SU-DHL-6 (cell line): ENCODE measurements around the gene FAM118A.

ENCODE experiments used
- H2AFZ ChIP-seq: fragments of 200-600 bp; sonication (generic); 2 replicates; pipeline ENCODE4 v1.6.1; 2014; ENCODE audit warnings: low read depth, mild to moderate bottlenecking, moderate library complexity, mixed read lengths, antibody characterized with exemption, low read length; ENCODE audit not compliant: severe bottlenecking
- H3F3A ChIP-seq: fragments of 200-600 bp; shearing (Covaris generic); 2 replicates; pipeline ENCODE4 v1.6.0; 2016; ENCODE audit warnings: antibody characterized with exemption, mild to moderate bottlenecking; ENCODE audit not compliant: insufficient read depth
- H3K27ac ChIP-seq: fragments of 200-600 bp; sonication (generic); 2 replicates; pipeline ENCODE4 v1.5.1; 2016; ENCODE audit warnings: low read depth, mild to moderate bottlenecking, low read length, moderate library complexity, mixed read lengths
- H3K27me3 ChIP-seq: fragments of 200-600 bp; sonication (generic), shearing (Covaris generic); 2 replicates; pipeline ENCODE4 v1.6.0; 2014; ENCODE audit warnings: mild to moderate bottlenecking, low read length
- H3K36me3 ChIP-seq: fragments of 200-600 bp; sonication (generic); 2 replicates; pipeline ENCODE4 v1.6.1; 2014; ENCODE audit warnings: mild to moderate bottlenecking, low read length, mixed read lengths
- H3K4me2 ChIP-seq: fragments of 300-600, 200-600 bp; shearing (Covaris generic), sonication (generic); 2 replicates; pipeline ENCODE4 v1.6.0; 2014; ENCODE audit warnings: low read length, low read depth, mild to moderate bottlenecking; ENCODE audit not compliant: poor library complexity, severe bottlenecking
- H3K4me3 ChIP-seq: fragments of 200-600 bp; sonication (generic); 2 replicates; pipeline ENCODE4 v1.5.1; 2014; ENCODE audit warnings: antibody characterized with exemption, low read length, mild to moderate bottlenecking, mixed read lengths; ENCODE audit not compliant: insufficient read depth, poor library complexity, severe bottlenecking
- H3K79me2 ChIP-seq: fragments of 200-600 bp; sonication (generic); 2 replicates; pipeline ENCODE4 v1.6.1; 2014; ENCODE audit warnings: mild to moderate bottlenecking, low read length, moderate library complexity; ENCODE audit not compliant: insufficient read depth
- H3K9ac ChIP-seq: fragments of 200-600 bp; sonication (generic); 2 replicates; pipeline ENCODE4 v1.7.0; 2014; ENCODE audit warnings: mild to moderate bottlenecking, low read length
- H3K9me2 ChIP-seq: fragments of 200-600 bp; sonication (generic); replicated peaks from 2 replicates; pipeline ENCODE4 v1.6.1; 2014; ENCODE audit warnings: low read length; ENCODE audit not compliant: insufficient read depth
- H3K9me3 ChIP-seq: fragments of 200-600 bp; sonication (generic); 2 replicates; pipeline ENCODE4 v1.6.1; 2014; ENCODE audit warnings: low read length, mixed read lengths; ENCODE audit not compliant: insufficient read depth
- H4K20me1 ChIP-seq: fragments of 200-600 bp; sonication (generic); 2 replicates; pipeline ENCODE4 v1.6.1; 2014; ENCODE audit warnings: low read depth, mild to moderate bottlenecking, antibody characterized with exemption, low read length, moderate library complexity, mixed read lengths
- EZH2phosphoT487 ChIP-seq: fragments of 200-600 bp; sonication (generic), shearing (Covaris generic); conservative IDR thresholded peaks from 2 replicates; pipeline ENCODE4 v1.6.1; 2018; ENCODE audit warnings: mild to moderate bottlenecking, antibody characterized with exemption, low read length, moderate library complexity, mixed read lengths
- TF ChIP-seq, protein P1 (sequence below): fragments of 200-600 bp; sonication (generic); IDR thresholded peaks from one replicate; pipeline ENCODE4 v1.5.1; 2017; ENCODE audit warnings: antibody characterized with exemption, mild to moderate bottlenecking, low read length, moderate library complexity; ENCODE audit not compliant: insufficient read depth, poor library complexity, severe bottlenecking

Gene FAM118A

GRCh38 chr22:45265535-45265934 is 44.2 kb upstream of the FAM118A start:
- Histone ChIP-seq H3K4me2 (no peak overlapping the region), H3K27me3 (no peaks in the 10 kb centered on the region), H3K79me2 (no peaks in the 10 kb centered on the region)

GRCh38 chr22:45268167-45268957 is 41.4 kb upstream of the FAM118A start:
- Histone ChIP-seq H3K36me3 (no peaks in the 10 kb centered on the region), H3K4me2 (peak overlapping the region; percentile 32), H3K4me3 (no peak overlapping the region), H2AFZ (no peak overlapping the region), H3K9me3 (no peaks in the 10 kb centered on the region), H3K27ac (no peak overlapping the region), H3K27me3 (no peaks in the 10 kb centered on the region), H3K79me2 (no peaks in the 10 kb centered on the region), H4K20me1 (no peaks in the 10 kb centered on the region), H3F3A (no peaks in the 10 kb centered on the region), H3K9me2 (no peaks in the 10 kb centered on the region), H3K9ac (no peak overlapping the region)
- TF ChIP-seq EZH2phosphoT487, result no peak
- TF ChIP-seq, protein P1, sequence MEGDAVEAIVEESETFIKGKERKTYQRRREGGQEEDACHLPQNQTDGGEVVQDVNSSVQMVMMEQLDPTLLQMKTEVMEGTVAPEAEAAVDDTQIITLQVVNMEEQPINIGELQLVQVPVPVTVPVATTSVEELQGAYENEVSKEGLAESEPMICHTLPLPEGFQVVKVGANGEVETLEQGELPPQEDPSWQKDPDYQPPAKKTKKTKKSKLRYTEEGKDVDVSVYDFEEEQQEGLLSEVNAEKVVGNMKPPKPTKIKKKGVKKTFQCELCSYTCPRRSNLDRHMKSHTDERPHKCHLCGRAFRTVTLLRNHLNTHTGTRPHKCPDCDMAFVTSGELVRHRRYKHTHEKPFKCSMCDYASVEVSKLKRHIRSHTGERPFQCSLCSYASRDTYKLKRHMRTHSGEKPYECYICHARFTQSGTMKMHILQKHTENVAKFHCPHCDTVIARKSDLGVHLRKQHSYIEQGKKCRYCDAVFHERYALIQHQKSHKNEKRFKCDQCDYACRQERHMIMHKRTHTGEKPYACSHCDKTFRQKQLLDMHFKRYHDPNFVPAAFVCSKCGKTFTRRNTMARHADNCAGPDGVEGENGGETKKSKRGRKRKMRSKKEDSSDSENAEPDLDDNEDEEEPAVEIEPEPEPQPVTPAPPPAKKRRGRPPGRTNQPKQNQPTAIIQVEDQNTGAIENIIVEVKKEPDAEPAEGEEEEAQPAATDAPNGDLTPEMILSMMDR, result no peak

More at GRCh38 chr22:45265535-45265934, 44.2 kb upstream of the FAM118A start:
- no peaks in the 10 kb centered on the region for H3F3A ChIP-seq
- no peak overlapping the region for H3K9ac ChIP-seq
- no peaks in the 10 kb centered on the region for H4K20me1 ChIP-seq
- H3K4me3 ChIP-seq, result no peak overlapping the region
- H2AFZ ChIP-seq, result no peak overlapping the region
- TF ChIP-seq, protein P1, result no peak
- no peak for TF ChIP-seq EZH2phosphoT487
- H3K27ac ChIP-seq, result no peak overlapping the region
- no peaks in the 10 kb centered on the region for H3K9me3 ChIP-seq
- no peaks in the 10 kb centered on the region for H3K9me2 ChIP-seq
- H3K36me3 ChIP-seq, result no peaks in the 10 kb centered on the region

- H3F3A ChIP-seq, result no peaks in the 10 kb centered on the region
- H3K27me3 ChIP-seq, result no peaks in the 10 kb centered on the region
- no peaks in the 10 kb centered on the region for H3K79me2 ChIP-seq
Measured at GRCh38 chr22:45268958-45269844, 40.5 kb upstream of the FAM118A start.

More at GRCh38 chr22:45268958-45269844, 40.5 kb upstream of the FAM118A start:
- Histone ChIP-seq H4K20me1 (no peaks in the 10 kb centered on the region), H3K4me3 (peak overlapping the region; percentile 44), H3K36me3 (no peaks in the 10 kb centered on the region), H3K4me2 (peak overlapping the region; percentile 73), H2AFZ (peak overlapping the region; percentile 80), H3K9me2 (no peaks in the 10 kb centered on the region), H3K27ac (no peak overlapping the region), H3K9me3 (no peaks in the 10 kb centered on the region), H3K9ac (peak overlapping the region; percentile 42; the same call in 1 of the 2 replicates)
- TF ChIP-seq, protein P1, result peak; percentile 75
- no peak for TF ChIP-seq EZH2phosphoT487
